ENCODE results near the gene USP47. TPM values are rescaled to one million over a fixed set of nuclear protein-coding genes. Genes with fewer than 3 reads are reported as not detected.

USP47 gene
- total and polyA plus RNA-seq, 9 of the 15 experiments (the other 6 are each of a cell fraction or from before 2014, with no cell fraction given), result 13.1 to 63.6 (median 34.7) TPM

DNA sequence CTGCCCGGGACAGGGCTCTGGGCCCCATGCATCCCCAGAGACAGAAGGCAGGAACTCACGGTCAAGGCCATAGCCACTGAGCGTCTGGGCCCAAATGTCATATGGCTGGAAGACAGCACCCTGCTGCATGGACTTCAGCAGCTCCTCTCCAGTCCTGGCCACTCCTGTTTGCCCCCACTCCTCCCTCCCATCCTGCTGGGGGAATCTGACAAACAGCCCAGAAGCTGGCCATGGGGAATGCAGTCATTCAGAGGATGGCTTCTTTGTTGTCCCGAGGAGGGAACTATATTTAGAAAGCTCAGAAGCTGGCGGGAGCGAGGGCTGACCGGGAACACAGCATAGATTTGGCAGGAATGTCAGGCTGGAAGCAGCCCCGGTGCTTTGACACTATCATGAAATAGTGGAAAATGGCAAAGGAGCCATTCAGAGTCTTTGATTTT lies 131.6 kb downstream of the USP47 start:
- no peak overlapping the region for H3K9ac ChIP-seq (ENCODE audit: insufficient read depth in 1 of 2, low read depth in 2 of 2, low read length in 2 of 2)
- H3K27ac ChIP-seq (ENCODE audit: extremely low read depth, low read depth, low read length), result no peak overlapping the region
- peaks cover 30 to 72% of the 10 kb centered on the region in 2 experiments; a peak in 3 of 5 replicates for H3K27me3 ChIP-seq (ENCODE audit: control insufficient read depth in 2 of 2, insufficient read depth in 2 of 2, low read length in 2 of 2)
- ChIA-PET POLR2A (interaction anchor here (0.7 to 0.8 kb wide), 2 partner anchors 8 to 286 kb away, joined by 3 read pairs; no protein-coding TSS in a partner anchor), CTCF (ENCODE audit: low intra/inter-chr PET ratio) (no interaction called here)
- H3K4me2 ChIP-seq (ENCODE audit: insufficient read depth, low read length), result no peak overlapping the region
- DNase-seq (ENCODE audit: extremely low read depth in 1 of 4, low spot score in 3 of 4) (no peak), ATAC-seq (no peak), FAIRE-seq (no peak)
- WGBS (ENCODE audit: insufficient coverage, low coverage, missing lambda C conversion rate), result 3% methylated on average over 8 of the region's 8 CpGs
- intact Hi-C loops (cut with micrococcal nuclease), result no loop called here
- H3K36me3 ChIP-seq (ENCODE audit: control insufficient read depth, insufficient read depth, low read length), result no peaks in the 10 kb centered on the region
- H3K4me1 ChIP-seq (replicated peaks in 1 of 2; ENCODE audit: control insufficient read depth in 2 of 2, insufficient read depth in 2 of 2, low read length in 2 of 2), result 0 out of 5 replicates have a peak, but pooled peaks cover 0 to 5% of the 10 kb centered on the region in 2 experiments
- H3K79me2 ChIP-seq (ENCODE audit: control insufficient read depth, insufficient read depth, low read length), result no peaks in the 10 kb centered on the region
- H3K9me1 ChIP-seq (ENCODE audit: control insufficient read depth, insufficient read depth, low read length), result no peaks in the 10 kb centered on the region
- no peaks in the 10 kb centered on the region for H3K9me3 ChIP-seq (replicated peaks; ENCODE audit: control insufficient read depth, insufficient read depth, low read depth, low read length)
- BruUV-seq (replicated peaks), result no TSS peak
- H4K20me1 ChIP-seq (replicated peaks; ENCODE audit: control insufficient read depth, insufficient read depth, low read length), result no peaks in the 10 kb centered on the region
- in situ Hi-C loops (cut with MboI), result no loop called here
- no peak overlapping the region for H3K4me3 ChIP-seq
- TF ChIP-seq HDGF (IDR thresholded peaks at IDR 0.05), result no peak
- no peak for TF ChIP-seq ZNF311 (CRISPR knock-in tag; IDR thresholded peaks at IDR 0.05)
- TF ChIP-seq, protein P1, sequence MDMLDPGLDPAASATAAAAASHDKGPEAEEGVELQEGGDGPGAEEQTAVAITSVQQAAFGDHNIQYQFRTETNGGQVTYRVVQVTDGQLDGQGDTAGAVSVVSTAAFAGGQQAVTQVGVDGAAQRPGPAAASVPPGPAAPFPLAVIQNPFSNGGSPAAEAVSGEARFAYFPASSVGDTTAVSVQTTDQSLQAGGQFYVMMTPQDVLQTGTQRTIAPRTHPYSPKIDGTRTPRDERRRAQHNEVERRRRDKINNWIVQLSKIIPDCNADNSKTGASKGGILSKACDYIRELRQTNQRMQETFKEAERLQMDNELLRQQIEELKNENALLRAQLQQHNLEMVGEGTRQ (CRISPR knock-in tag; IDR thresholded peaks at IDR 0.05), result no peak
- TF ChIP-seq PCBP1 (IDR thresholded peaks at IDR 0.05; ENCODE audit: low read depth, low read length, poor library complexity, severe bottlenecking), result no peak
- no peak for TF ChIP-seq U2AF1 (optimal IDR thresholded peaks at IDR 0.05; ENCODE audit: low read depth, low read length)
- no peak for TF ChIP-seq SREBF1 (IDR thresholded peaks at IDR 0.05; ENCODE audit: borderline replicate concordance, low read depth, low read length)
- no peak for TF ChIP-seq NFIX (CRISPR knock-in tag; IDR thresholded peaks at IDR 0.05; ENCODE audit: low read depth)
- TF ChIP-seq, protein P2, sequence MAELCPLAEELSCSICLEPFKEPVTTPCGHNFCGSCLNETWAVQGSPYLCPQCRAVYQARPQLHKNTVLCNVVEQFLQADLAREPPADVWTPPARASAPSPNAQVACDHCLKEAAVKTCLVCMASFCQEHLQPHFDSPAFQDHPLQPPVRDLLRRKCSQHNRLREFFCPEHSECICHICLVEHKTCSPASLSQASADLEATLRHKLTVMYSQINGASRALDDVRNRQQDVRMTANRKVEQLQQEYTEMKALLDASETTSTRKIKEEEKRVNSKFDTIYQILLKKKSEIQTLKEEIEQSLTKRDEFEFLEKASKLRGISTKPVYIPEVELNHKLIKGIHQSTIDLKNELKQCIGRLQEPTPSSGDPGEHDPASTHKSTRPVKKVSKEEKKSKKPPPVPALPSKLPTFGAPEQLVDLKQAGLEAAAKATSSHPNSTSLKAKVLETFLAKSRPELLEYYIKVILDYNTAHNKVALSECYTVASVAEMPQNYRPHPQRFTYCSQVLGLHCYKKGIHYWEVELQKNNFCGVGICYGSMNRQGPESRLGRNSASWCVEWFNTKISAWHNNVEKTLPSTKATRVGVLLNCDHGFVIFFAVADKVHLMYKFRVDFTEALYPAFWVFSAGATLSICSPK (IDR thresholded peaks at IDR 0.05; ENCODE audit: borderline replicate concordance), result no peak
- no peak for TF ChIP-seq FOXA3 (CRISPR knock-in tag; conservative IDR thresholded peaks at IDR 0.05 in 1 of 2, IDR thresholded peaks at IDR 0.05 in 1 of 2)
- TF ChIP-seq POLR3A (IDR thresholded peaks at IDR 0.05; ENCODE audit: borderline replicate concordance, extremely low read depth, insufficient read depth, insufficient read length), result no peak
- TF ChIP-seq ZNF41 (CRISPR knock-in tag; conservative IDR thresholded peaks at IDR 0.05), result no peak
- TF ChIP-seq, protein P3, sequence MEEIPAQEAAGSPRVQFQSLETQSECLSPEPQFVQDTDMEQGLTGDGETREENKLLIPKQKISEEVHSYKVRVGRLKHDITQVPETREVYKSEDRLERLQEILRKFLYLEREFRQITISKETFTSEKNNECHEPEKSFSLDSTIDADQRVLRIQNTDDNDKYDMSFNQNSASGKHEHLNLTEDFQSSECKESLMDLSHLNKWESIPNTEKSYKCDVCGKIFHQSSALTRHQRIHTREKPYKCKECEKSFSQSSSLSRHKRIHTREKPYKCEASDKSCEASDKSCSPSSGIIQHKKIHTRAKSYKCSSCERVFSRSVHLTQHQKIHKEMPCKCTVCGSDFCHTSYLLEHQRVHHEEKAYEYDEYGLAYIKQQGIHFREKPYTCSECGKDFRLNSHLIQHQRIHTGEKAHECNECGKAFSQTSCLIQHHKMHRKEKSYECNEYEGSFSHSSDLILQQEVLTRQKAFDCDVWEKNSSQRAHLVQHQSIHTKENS (CRISPR knock-in tag; IDR thresholded peaks at IDR 0.05), result no peak
- no peak for TF ChIP-seq HNRNPH1 (optimal IDR thresholded peaks at IDR 0.05; ENCODE audit: low read depth, low read length)
- TF ChIP-seq GTF2E2 (tag; IDR thresholded peaks at IDR 0.05), result no peak
- TF ChIP-seq SMAD4 (CRISPR knock-in tag; conservative IDR thresholded peaks at IDR 0.05), result no peak
- H2AFZ ChIP-seq (ENCODE audit: low read depth, low read length), result no peak overlapping the region
